Measurements from ENCODE around the gene SDK1. TPM values are rescaled to one million over a fixed set of nuclear protein-coding genes. Genes with fewer than 3 reads are reported as not detected.

SDK1 gene
- total RNA-seq, 4 donors from 2014 or later, result 1.3 to 5.0 (median 2.0) TPM

DNA sequence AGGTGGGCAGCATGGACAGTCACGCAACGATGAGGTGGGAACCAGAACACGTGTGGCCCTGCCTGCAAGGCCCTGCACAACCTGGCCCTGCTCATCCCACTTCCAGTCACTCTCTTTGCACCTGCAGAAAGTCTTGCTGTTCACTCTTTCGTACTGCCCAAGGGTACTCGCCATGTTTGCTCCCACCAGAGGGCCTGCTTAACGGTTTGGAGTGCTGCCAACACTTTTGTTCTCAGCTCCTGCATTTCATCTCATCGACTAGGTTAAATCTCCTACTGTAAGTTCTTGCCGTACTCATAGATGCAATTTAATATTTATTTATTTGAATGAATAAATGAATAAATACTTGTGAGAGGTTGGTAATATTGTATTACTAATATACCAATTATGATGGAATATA is 315.3 kb downstream of the SDK1 start:
- Histone ChIP-seq H3K4me1 (no peaks in the 10 kb centered on the region), H3K36me3 (no peaks in the 10 kb centered on the region), H3K27me3 (no peaks in the 10 kb centered on the region), H3K9me3 (no peaks in the 10 kb centered on the region), H3K27ac (no peak overlapping the region), H3K4me3 (replicated peaks in 1 of 3) (no peak overlapping the region)
- intact Hi-C loops (cut with DNase I), result no loop called here
- no peak for DNase-seq
- WGBS, 2 donors, result 72 to 75% methylated on average over 8 of the region's 8 CpGs
- TF ChIP-seq, protein P1, sequence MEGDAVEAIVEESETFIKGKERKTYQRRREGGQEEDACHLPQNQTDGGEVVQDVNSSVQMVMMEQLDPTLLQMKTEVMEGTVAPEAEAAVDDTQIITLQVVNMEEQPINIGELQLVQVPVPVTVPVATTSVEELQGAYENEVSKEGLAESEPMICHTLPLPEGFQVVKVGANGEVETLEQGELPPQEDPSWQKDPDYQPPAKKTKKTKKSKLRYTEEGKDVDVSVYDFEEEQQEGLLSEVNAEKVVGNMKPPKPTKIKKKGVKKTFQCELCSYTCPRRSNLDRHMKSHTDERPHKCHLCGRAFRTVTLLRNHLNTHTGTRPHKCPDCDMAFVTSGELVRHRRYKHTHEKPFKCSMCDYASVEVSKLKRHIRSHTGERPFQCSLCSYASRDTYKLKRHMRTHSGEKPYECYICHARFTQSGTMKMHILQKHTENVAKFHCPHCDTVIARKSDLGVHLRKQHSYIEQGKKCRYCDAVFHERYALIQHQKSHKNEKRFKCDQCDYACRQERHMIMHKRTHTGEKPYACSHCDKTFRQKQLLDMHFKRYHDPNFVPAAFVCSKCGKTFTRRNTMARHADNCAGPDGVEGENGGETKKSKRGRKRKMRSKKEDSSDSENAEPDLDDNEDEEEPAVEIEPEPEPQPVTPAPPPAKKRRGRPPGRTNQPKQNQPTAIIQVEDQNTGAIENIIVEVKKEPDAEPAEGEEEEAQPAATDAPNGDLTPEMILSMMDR (IDR thresholded peaks at IDR 0.05), result no peak
- no peak for TF ChIP-seq POLR2A (IDR thresholded peaks at IDR 0.05)

DNA sequence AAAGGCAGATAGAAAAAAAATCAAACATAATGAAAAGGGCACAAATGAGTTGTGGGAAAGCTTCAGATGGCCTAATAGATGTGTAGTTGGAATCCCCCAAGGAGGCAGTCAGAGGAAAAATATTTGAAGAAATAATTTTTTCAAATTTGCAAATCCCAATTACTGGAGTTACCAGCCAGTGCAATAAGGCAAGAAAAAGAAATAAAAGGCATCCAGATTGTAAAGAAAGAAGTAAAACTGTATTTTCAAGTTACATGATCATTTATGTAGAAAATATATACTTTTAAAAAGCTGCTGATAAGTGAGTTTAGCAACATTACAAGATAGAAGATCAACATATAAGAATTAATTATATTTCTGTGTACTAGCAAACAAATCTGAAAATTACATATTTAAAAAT is 329.0 kb downstream of the SDK1 start:
- H3K27ac ChIP-seq, result no peak overlapping the region
- no peak for DNase-seq
- H3K36me3 ChIP-seq, result no peaks in the 10 kb centered on the region
- TF ChIP-seq, protein P1 (IDR thresholded peaks at IDR 0.05), result no peak
- TF ChIP-seq POLR2A (IDR thresholded peaks at IDR 0.05), result no peak
- H3K27me3 ChIP-seq, result no peaks in the 10 kb centered on the region
- no peaks in the 10 kb centered on the region for H3K4me1 ChIP-seq
- intact Hi-C loops (cut with DNase I), result no loop called here
- no peaks in the 10 kb centered on the region for H3K9me3 ChIP-seq
- no peak overlapping the region for H3K4me3 ChIP-seq (replicated peaks in 1 of 3)

DNA sequence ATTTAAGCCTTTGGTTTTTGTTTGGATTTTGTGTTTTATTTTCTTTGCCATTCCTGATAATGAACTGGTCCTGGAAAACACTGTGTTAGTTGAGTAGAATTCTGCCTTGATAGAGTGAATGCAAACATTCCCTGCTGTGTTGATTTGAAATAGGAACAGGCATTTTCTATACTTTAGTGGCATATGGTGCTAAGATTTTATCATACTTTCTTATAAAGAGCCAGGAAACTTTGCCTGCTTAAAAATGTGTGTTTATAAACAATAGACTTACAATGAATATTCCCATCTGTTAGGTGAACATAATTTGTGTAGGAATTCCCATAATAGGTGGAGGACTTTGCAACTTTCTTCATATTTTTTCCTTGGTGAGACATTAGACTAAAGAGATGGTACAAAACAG is 333.3 kb downstream of the SDK1 start:
- intact Hi-C loops (cut with DNase I), result no loop called here
- TF ChIP-seq POLR2A (IDR thresholded peaks at IDR 0.05), result no peak
- TF ChIP-seq, protein P1 (IDR thresholded peaks at IDR 0.05), result no peak
- no peak for DNase-seq
- Histone ChIP-seq H3K9me3 (no peaks in the 10 kb centered on the region), H3K27me3 (no peaks in the 10 kb centered on the region), H3K36me3 (no peaks in the 10 kb centered on the region), H3K4me3 (replicated peaks in 1 of 3) (no peak overlapping the region), H3K27ac (no peak overlapping the region), H3K4me1 (no peaks in the 10 kb centered on the region)

DNA sequence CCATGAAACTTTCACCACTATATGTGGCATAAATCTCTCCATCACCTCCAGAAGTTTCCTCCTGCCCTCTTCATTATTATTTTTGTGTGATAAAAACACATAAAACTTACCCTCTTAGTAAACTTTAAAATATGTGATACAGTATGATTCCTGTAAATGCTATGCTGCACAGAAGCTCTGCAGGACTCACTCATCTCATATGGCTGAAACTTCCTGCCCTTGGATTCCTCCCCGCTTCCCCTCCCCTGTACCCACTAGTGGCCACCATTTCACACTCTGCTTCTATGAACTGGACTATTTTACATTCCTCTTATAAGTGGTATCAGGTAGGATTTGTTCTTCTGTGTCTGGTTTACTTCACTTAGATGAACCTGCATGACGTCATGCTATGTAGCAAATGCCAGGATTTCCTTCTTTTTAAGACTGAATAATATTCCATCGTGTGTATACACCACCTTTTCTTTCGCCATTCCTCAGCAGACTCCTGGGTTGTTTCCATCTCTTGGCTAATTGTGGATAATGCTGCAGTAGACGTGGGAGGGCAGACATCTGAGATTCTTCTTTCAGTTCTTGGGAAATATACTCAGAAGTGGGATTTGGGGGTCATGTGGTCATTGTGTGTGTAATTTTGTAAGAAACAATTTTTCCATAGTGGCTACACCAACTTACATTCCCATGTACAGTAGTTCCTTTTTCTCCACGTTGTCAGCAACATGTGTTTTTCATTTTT is 335.2 kb downstream of the SDK1 start:
- H3K27ac ChIP-seq, result no peak overlapping the region
- DNase-seq, result no peak
- 86 to 94% methylated on average over 6 of the region's 6 CpGs for WGBS, 2 donors
- H3K4me1 ChIP-seq, result no peaks in the 10 kb centered on the region
- TF ChIP-seq POLR2A (IDR thresholded peaks at IDR 0.05), result no peak
- TF ChIP-seq, protein P1 (IDR thresholded peaks at IDR 0.05), result no peak
- no peaks in the 10 kb centered on the region for H3K27me3 ChIP-seq
- no peaks in the 10 kb centered on the region for H3K9me3 ChIP-seq
- no peak overlapping the region for H3K4me3 ChIP-seq (replicated peaks in 1 of 3)
- intact Hi-C loops (cut with DNase I), result no loop called here
- no peaks in the 10 kb centered on the region for H3K36me3 ChIP-seq

DNA sequence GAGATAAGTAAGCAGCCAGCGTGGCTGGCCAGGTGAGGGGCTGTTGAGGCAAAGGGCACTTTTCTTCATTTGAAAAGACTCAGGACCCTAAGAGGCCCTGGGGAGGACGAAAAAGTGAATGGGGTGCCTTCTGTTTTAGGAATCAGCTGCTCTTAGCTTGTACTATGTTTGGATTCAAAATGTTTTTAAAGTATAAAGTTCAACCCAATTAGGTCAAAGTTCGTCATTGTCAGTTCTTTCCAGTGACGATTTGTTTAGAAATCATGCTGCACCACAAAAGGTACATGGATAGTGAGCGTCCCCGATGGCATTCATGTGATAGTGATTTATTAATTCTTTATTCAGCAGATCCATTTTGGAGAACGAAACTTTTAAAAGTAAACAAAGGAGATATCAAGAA is 338.2 kb downstream of the SDK1 start:
- no peak for TF ChIP-seq POLR2A (IDR thresholded peaks at IDR 0.05)
- TF ChIP-seq, protein P1 (IDR thresholded peaks at IDR 0.05), result no peak
- no peaks in the 10 kb centered on the region for H3K9me3 ChIP-seq
- intact Hi-C loops (cut with DNase I), result no loop called here
- no peak for DNase-seq
- H3K36me3 ChIP-seq, result no peaks in the 10 kb centered on the region
- no peak overlapping the region for H3K27ac ChIP-seq
- WGBS, 2 donors, result 68 to 76% methylated on average over 7 of the region's 7 CpGs
- H3K4me1 ChIP-seq, result no peaks in the 10 kb centered on the region
- H3K27me3 ChIP-seq, result no peaks in the 10 kb centered on the region
- H3K4me3 ChIP-seq (replicated peaks in 1 of 3), result no peak overlapping the region
